ENCODE results near the gene ATP11B. TPM values are rescaled to one million over a fixed set of nuclear protein-coding genes. Genes with fewer than 3 reads are reported as not detected.
"Not testable (repeated sequence)": the region's sequence is repeated elsewhere in the genome, so short reads cannot be mapped to it uniquely, and the experiment has no call there.

ATP11B gene
- total and polyA plus RNA-seq, 2 of the 8 experiments (the other 6 are each of a cell fraction or from before 2014, with no cell fraction given), result 5.1 to 26.5 TPM

DNA sequence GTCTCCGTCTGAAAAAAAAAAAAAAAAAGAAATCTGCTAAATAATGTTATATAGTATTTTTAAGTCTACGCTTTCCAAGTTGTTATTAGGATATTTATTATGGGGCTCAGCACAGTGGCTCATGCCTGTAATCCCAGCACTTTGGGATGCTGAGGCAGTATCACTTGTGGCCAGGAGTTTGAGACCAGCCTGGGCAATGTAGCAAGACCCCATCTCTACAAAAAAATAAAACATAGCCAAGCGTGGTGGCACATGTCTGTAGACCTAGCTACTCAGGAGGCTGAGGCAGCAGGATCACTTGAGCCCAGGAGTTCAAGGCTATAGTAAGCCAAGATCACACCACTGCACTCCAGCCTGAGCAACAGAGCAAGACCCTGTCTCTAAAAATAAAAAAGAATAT is 77.6 kb downstream of the ATP11B start:
- H3K79me2 ChIP-seq (ENCODE audit: control insufficient read depth in 1 of 2, insufficient read depth in 2 of 2, low read length in 2 of 2); H3K9me3 ChIP-seq (ENCODE audit: insufficient read depth in 2 of 2, low read depth in 1 of 2, low read length in 1 of 2); H3K18ac ChIP-seq (ENCODE audit: extremely low read depth, low read length); H2BK120ac ChIP-seq (replicated peaks; ENCODE audit: low read depth, low read length); H2BK20ac ChIP-seq (ENCODE audit: low read length); H3K56ac ChIP-seq (replicated peaks; ENCODE audit: insufficient read length, low read depth, low read length); H4K5ac ChIP-seq (ENCODE audit: insufficient read length, low read depth, low read length); H3K9ac ChIP-seq (replicated peaks in 1 of 4; ENCODE audit: extremely low read depth in 1 of 4, low read depth in 3 of 4, low read length in 3 of 4); H2AFZ ChIP-seq (ENCODE audit: low read length); H3K27me3 ChIP-seq (replicated peaks in 1 of 4; ENCODE audit: control insufficient read depth in 3 of 4, extremely low read depth in 1 of 4, insufficient read depth in 3 of 4, low read length in 3 of 4); H4K8ac ChIP-seq (ENCODE audit: extremely low read depth, insufficient read depth, low read length); H3K23me2 ChIP-seq (ENCODE audit: low read depth, low read length); H3K79me1 ChIP-seq (ENCODE audit: low read depth, low read length); H3K4me1 ChIP-seq (replicated peaks in 1 of 4; ENCODE audit: control insufficient read depth in 3 of 4, insufficient read depth in 4 of 4, low read length in 3 of 4); DNase-seq (ENCODE audit: low read depth in 1 of 2, low spot score in 2 of 2); H3K4me2 ChIP-seq (ENCODE audit: insufficient read depth in 1 of 2, low read depth in 2 of 2, low read length in 2 of 2); FAIRE-seq; H2BK12ac ChIP-seq (ENCODE audit: low read depth, low read length); H3K23ac ChIP-seq (ENCODE audit: insufficient read length); H2AK5ac ChIP-seq (ENCODE audit: low read depth, low read length); CTCF ChIA-PET (ENCODE audit: partially characterized antibody); H3K4ac ChIP-seq (replicated peaks; ENCODE audit: insufficient read length, low read depth, low read length); H2BK15ac ChIP-seq (ENCODE audit: low read length); H3K4me3 ChIP-seq (ENCODE audit: extremely low read depth in 1 of 4, insufficient read depth in 2 of 4, low read depth in 3 of 4, low read length in 4 of 4); H4K91ac ChIP-seq (replicated peaks; ENCODE audit: insufficient read length, low read length); H3K27ac ChIP-seq (ENCODE audit: low read depth, low read length); H2BK5ac ChIP-seq (ENCODE audit: low read depth, low read length); H4K20me1 ChIP-seq (replicated peaks in 1 of 2; ENCODE audit: control insufficient read depth in 1 of 2, insufficient read depth in 2 of 2, low read length in 2 of 2); H3K14ac ChIP-seq (ENCODE audit: insufficient read length): not testable (repeated sequence)
- WGBS, 2 experiments (ENCODE audit: extremely low coverage in 1 of 2, insufficient coverage in 1 of 2, insufficient read length in 1 of 2, insufficient replicate concordance in 2 of 2, low coverage in 1 of 2, low lambda C conversion rate in 2 of 2, missing lambda C conversion rate in 1 of 2), result 92% methylated on average over 3 of the region's 3 CpGs; no CpG with 5 or more reads in 1 of the 2 experiments
- POLR2A ChIA-PET (ENCODE audit: partially characterized antibody), result interaction anchor here (0.6 kb wide), 1 partner anchor 156 kb away, joined by 5 read pairs; no protein-coding TSS in a partner anchor
- peaks cover 0 to 14% (median 5%) of the 10 kb centered on the region in 4 experiments; a peak in 3 of 8 replicates for H3K36me3 ChIP-seq (ENCODE audit: control insufficient read depth in 2 of 4, insufficient read depth in 4 of 4, low read length in 3 of 4)

All from H1 (cell line).